ENCODE results near the gene INCA1. TPM values are rescaled to one million over a fixed set of nuclear protein-coding genes. Genes with fewer than 3 reads are reported as not detected.
A peak's percentile ranks its signal among the peaks of the same experiment; 100 is the strongest.

Gene INCA1
- polyA plus RNA-seq, 3 donors = 0.38 to 0.52 (median 0.44) TPM

DNA sequence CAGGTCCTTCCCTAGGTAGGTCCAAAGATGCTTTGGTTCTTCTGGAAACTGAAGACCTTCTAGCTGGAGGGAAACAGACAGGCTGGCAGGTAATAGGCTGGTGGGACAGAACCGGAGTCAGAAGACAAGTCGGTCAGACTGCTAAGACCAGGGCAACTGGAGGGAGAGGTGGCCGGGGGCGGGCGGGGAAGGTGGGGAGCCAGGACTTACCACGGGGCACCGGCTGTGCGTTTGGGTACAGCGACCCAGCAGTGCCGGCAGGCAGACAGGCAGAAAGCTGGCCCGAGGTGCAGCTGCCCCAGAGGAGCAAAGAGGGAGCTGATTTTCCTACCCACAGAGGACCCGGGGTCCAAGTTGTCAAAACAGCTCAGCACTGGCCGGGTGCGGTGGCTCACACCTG is 37.3 kb upstream of the INCA1 start:
- Mint-ChIP-seq H3K4me1 (peaks cover 24% of the 10 kb centered on the region), H3K4me3 (peak overlapping the region in 1 of 2 donors; percentile 46), H3K27ac (no peak overlapping the region), H3K36me3 (no peaks in the 10 kb centered on the region), H3K27me3 (ENCODE audit: low read depth in 3 of 3) (peaks cover 13 to 42% (median 31%) of the 10 kb centered on the region in 3 donors), H3K9me3 (peaks cover 0 to 3% (median 0%) of the 10 kb centered on the region in 7 donors)
- no peak for DNase-seq
- H2AFZ ChIP-seq (ENCODE audit: insufficient read depth, low read depth, low read length, poor library complexity, severe bottlenecking) = no peak overlapping the region
- WGBS (ENCODE audit: insufficient coverage) = 88% methylated on average over 12 of the region's 14 CpGs
- H3K79me2 ChIP-seq (ENCODE audit: insufficient read depth, low read length) = no peaks in the 10 kb centered on the region
- H3K4me3 ChIP-seq (replicated peaks in 1 of 3; ENCODE audit: low read depth in 2 of 3, low read length in 3 of 3) = no peak overlapping the region
- H3K27ac ChIP-seq (ENCODE audit: low read depth in 1 of 2, low read length in 2 of 2) = no peak overlapping the region
- H3K4me2 ChIP-seq (replicated peaks; ENCODE audit: extremely low read depth, low read length, poor library complexity, severe bottlenecking) = no peak overlapping the region
- peaks cover 2 to 20% of the 10 kb centered on the region in 2 donors for H3K27me3 ChIP-seq (ENCODE audit: control insufficient read depth in 2 of 2, insufficient read depth in 2 of 2, low read length in 2 of 2)
- intact Hi-C loops (cut with micrococcal nuclease) = loop anchor here in 1 of 2 donors (5.0 kb wide), 1 partner anchor 37 kb away; the partner anchor contains the start of genes INCA1 and KIF1C
- H3K9me3 ChIP-seq (replicated peaks in 1 of 2; ENCODE audit: control insufficient read depth in 1 of 2, insufficient read depth in 1 of 2, low read length in 2 of 2) = no peaks in the 10 kb centered on the region
- no peaks in the 10 kb centered on the region for H3K36me3 ChIP-seq (replicated peaks in 1 of 2; ENCODE audit: control insufficient read depth in 1 of 2, insufficient read depth in 2 of 2, low read length in 2 of 2)
- no peak overlapping the region for H3K9ac ChIP-seq (ENCODE audit: insufficient read depth, low read length, poor library complexity, severe bottlenecking)
- TF ChIP-seq CTCF (IDR thresholded peaks at IDR 0.05) = no peak
- H4K20me1 ChIP-seq (ENCODE audit: insufficient read depth, low read length) = no peaks in the 10 kb centered on the region
- H3K4me1 ChIP-seq (ENCODE audit: control insufficient read depth in 1 of 2, insufficient read depth in 2 of 2, low read length in 2 of 2) = peaks cover 21 to 26% of the 10 kb centered on the region in 2 donors

GRCh38 chr17:5034063-5034462 is 36.7 kb upstream of the INCA1 start:
- H3K9me3 ChIP-seq (replicated peaks in 1 of 2; ENCODE audit: control insufficient read depth in 1 of 2, insufficient read depth in 1 of 2, low read length in 2 of 2) = no peaks in the 10 kb centered on the region
- Mint-ChIP-seq H3K27ac (peak overlapping the region in 2 of 7 donors; percentile 45 to 50), H3K36me3 (no peaks in the 10 kb centered on the region), H3K27me3 (ENCODE audit: low read depth in 3 of 3) (peaks cover 13 to 42% (median 30%) of the 10 kb centered on the region in 3 donors), H3K4me3 (peak overlapping the region in 1 of 2 donors; percentile 46), H3K4me1 (peaks cover 26% of the 10 kb centered on the region), H3K9me3 (peaks cover 0 to 3% (median 0%) of the 10 kb centered on the region in 7 donors)
- H3K4me1 ChIP-seq (ENCODE audit: control insufficient read depth in 1 of 2, insufficient read depth in 2 of 2, low read length in 2 of 2) = peaks cover 21 to 26% of the 10 kb centered on the region in 2 donors
- H3K79me2 ChIP-seq (ENCODE audit: insufficient read depth, low read length) = no peaks in the 10 kb centered on the region
- no peaks in the 10 kb centered on the region for H4K20me1 ChIP-seq (ENCODE audit: insufficient read depth, low read length)
- H2AFZ ChIP-seq (ENCODE audit: insufficient read depth, low read depth, low read length, poor library complexity, severe bottlenecking) = no peak overlapping the region
- 96% methylated on average over 5 of the region's 5 CpGs for WGBS (ENCODE audit: insufficient coverage)
- no peak overlapping the region for H3K4me2 ChIP-seq (replicated peaks; ENCODE audit: extremely low read depth, low read length, poor library complexity, severe bottlenecking)
- no peak overlapping the region for H3K9ac ChIP-seq (ENCODE audit: insufficient read depth, low read length, poor library complexity, severe bottlenecking)
- intact Hi-C loops (cut with micrococcal nuclease) = loop anchor here in 1 of 2 donors (5.0 kb wide), 1 partner anchor 37 kb away; the partner anchor contains the start of genes INCA1 and KIF1C
- H3K36me3 ChIP-seq (replicated peaks in 1 of 2; ENCODE audit: control insufficient read depth in 1 of 2, insufficient read depth in 2 of 2, low read length in 2 of 2) = no peaks in the 10 kb centered on the region
- no peak for DNase-seq
- no peak overlapping the region for H3K4me3 ChIP-seq (replicated peaks in 1 of 3; ENCODE audit: low read depth in 2 of 3, low read length in 3 of 3)
- no peak for TF ChIP-seq CTCF (IDR thresholded peaks at IDR 0.05)
- no peak overlapping the region for H3K27ac ChIP-seq (ENCODE audit: low read depth in 1 of 2, low read length in 2 of 2)
- peaks cover 2 to 20% of the 10 kb centered on the region in 2 donors for H3K27me3 ChIP-seq (ENCODE audit: control insufficient read depth in 2 of 2, insufficient read depth in 2 of 2, low read length in 2 of 2)

Data from CD14-positive monocyte (primary cell).